Measurements from ENCODE around the gene RASL10A.

RASL10A gene

GRCh38 chr22:29275167-29275566 is 40.3 kb downstream of the RASL10A start:
- no peak overlapping the region for H3K4me3 ChIP-seq (ENCODE audit: low read depth, low read length)
- no peak for DNase-seq (ENCODE audit: low read depth, low spot score)
- no peak for TF ChIP-seq CTCF (IDR thresholded peaks at IDR 0.05; ENCODE audit: low read depth, low read length)
- in situ Hi-C loops (cut with HindIII; ENCODE audit: low sequenced_read_pairs): no loop called here

- DNase-seq (ENCODE audit: low read depth, low spot score): no peak
- no peak overlapping the region for H3K4me3 ChIP-seq (ENCODE audit: low read depth, low read length)
- no peak for TF ChIP-seq CTCF (IDR thresholded peaks at IDR 0.05; ENCODE audit: low read depth, low read length)
- in situ Hi-C loops (cut with HindIII; ENCODE audit: low sequenced_read_pairs): no loop called here
Observed at GRCh38 chr22:29272624-29273023, 42.9 kb downstream of the RASL10A start.

- peak overlapping the region; percentile 95 for H3K4me3 ChIP-seq (ENCODE audit: low read depth, low read length)
- TF ChIP-seq CTCF (IDR thresholded peaks at IDR 0.05; ENCODE audit: low read depth, low read length): no peak
- peak; percentile 9 for DNase-seq (ENCODE audit: low read depth, low spot score)
- in situ Hi-C loops (cut with HindIII; ENCODE audit: low sequenced_read_pairs): no loop called here
Observed at GRCh38 chr22:29270475-29271271, 44.8 kb downstream of the RASL10A start.

GRCh38 chr22:29269731-29270474 is 45.6 kb downstream of the RASL10A start:
- in situ Hi-C loops (cut with HindIII; ENCODE audit: low sequenced_read_pairs): no loop called here
- peak; percentile 31 for DNase-seq (ENCODE audit: low read depth, low spot score)
- peak overlapping the region; percentile 95 for H3K4me3 ChIP-seq (ENCODE audit: low read depth, low read length)
- TF ChIP-seq CTCF (IDR thresholded peaks at IDR 0.05; ENCODE audit: low read depth, low read length): no peak

GRCh38 chr22:29269230-29269604 is 46.3 kb downstream of the RASL10A start:
- no peak for DNase-seq (ENCODE audit: low read depth, low spot score)
- H3K4me3 ChIP-seq (ENCODE audit: low read depth, low read length): peak overlapping the region; percentile 95
- TF ChIP-seq CTCF (IDR thresholded peaks at IDR 0.05; ENCODE audit: low read depth, low read length): no peak
- in situ Hi-C loops (cut with HindIII; ENCODE audit: low sequenced_read_pairs): no loop called here

- H3K4me3 ChIP-seq (ENCODE audit: low read depth, low read length): peak overlapping the region; percentile 95
- DNase-seq (ENCODE audit: low read depth, low spot score): peak; percentile 82
- in situ Hi-C loops (cut with HindIII; ENCODE audit: low sequenced_read_pairs): no loop called here
- no peak for TF ChIP-seq CTCF (IDR thresholded peaks at IDR 0.05; ENCODE audit: low read depth, low read length)
Observed at GRCh38 chr22:29268511-29269229, 46.8 kb downstream of the RASL10A start.
